Fibroblast of the aortic adventitia (primary cell): ENCODE results near the gene DUSP8. TPM values are rescaled to one million over a fixed set of nuclear protein-coding genes. Genes with fewer than 3 reads are reported as not detected.
A peak's percentile ranks its signal among the peaks of the same experiment; 100 is the strongest.

ENCODE experiments used
- DNase-seq: peaks from one replicate; pipeline ENCODE4 v3.0.0-alpha.2; 2010; ENCODE audit warnings: low read depth
- H3K4me3 ChIP-seq: 2 replicates; pipeline ENCODE4 v1.5.1; 2011; ENCODE audit warnings: low read depth, mild to moderate bottlenecking, control low read depth, low read length, moderate library complexity
- total RNA-seq: library from RNA; depleted of rRNA; stranded (reverse); fragments of >200 nt; gene quantifications from 2 replicates; pipeline ENCODE4 v1.2.3, GENCODE V29; 2012; ENCODE audit warnings: low replicate concordance
- TF ChIP-seq, protein P1 (sequence below): IDR thresholded peaks from 2 replicates; pipeline ENCODE4 v1.5.1; 2011; ENCODE audit warnings: mild to moderate bottlenecking, low read length, control low read depth, inconsistent platforms; ENCODE audit not compliant: insufficient read depth

Gene DUSP8
- total RNA-seq, 1 donor, result 0.36 TPM

DNA sequence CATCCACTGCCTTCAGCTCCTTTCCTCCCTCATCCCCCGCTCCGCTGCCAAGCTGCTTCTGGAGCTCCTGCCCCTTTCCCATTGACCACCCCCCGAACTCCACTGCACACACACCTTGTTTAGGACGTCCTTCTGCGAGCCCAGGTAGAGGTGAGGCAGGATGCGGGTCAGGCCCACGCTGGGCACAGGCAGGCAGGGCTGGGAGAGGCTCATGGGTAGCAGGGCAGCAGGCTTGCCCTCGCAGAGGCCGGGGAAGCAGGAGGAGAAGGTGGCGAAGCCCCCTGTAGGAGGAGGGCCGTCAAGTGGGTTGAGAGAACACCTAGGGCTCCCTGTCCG lies 13.3 kb downstream of the DUSP8 start:
- H3K4me3 ChIP-seq, result no peak overlapping the region
- TF ChIP-seq, protein P1, sequence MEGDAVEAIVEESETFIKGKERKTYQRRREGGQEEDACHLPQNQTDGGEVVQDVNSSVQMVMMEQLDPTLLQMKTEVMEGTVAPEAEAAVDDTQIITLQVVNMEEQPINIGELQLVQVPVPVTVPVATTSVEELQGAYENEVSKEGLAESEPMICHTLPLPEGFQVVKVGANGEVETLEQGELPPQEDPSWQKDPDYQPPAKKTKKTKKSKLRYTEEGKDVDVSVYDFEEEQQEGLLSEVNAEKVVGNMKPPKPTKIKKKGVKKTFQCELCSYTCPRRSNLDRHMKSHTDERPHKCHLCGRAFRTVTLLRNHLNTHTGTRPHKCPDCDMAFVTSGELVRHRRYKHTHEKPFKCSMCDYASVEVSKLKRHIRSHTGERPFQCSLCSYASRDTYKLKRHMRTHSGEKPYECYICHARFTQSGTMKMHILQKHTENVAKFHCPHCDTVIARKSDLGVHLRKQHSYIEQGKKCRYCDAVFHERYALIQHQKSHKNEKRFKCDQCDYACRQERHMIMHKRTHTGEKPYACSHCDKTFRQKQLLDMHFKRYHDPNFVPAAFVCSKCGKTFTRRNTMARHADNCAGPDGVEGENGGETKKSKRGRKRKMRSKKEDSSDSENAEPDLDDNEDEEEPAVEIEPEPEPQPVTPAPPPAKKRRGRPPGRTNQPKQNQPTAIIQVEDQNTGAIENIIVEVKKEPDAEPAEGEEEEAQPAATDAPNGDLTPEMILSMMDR, result no peak
- DNase-seq, result no peak

DNA sequence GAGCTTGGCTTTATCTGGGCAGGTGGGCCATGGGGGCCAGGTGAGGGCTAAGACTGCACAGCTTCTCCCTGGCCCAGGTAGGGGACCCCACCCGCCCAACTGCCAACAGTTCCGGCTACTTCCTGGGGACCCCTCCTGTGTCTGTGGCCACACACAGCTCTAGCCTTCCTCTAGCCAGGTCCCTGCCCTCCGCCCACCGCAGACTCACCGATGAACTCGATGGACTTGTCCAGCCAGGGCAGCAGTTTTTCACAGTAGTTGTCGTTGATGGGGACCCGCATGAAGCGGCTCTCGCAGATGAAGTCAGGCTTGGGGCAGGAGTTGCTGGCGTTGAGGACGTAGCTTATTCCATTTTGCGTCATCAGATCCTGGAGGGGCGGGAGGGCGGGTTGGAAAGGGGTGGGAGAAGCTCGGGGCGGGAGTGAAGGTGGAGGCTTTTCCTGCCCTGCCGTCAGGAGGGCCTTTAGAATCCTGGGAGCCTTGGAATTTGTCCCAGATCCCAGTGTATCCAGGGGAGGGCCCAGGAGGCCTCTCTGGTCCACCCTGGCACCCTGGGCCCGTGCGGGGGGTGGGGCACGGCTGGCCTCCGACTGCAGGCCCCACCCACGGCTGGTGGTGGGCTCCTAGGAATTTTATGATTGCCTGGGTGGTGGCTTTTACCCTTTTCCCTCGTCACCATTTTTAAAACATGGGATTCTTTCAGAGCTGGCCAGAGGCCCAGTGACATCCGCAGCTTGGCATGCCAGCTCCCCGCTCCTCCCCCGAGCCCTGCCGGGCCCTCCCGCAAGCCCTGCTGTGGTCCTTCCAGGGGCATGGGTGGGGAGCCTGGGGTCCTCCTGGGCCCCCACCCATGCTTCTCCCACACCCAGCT lies 13.9 kb downstream of the DUSP8 start:
- TF ChIP-seq, protein P1, result no peak
- DNase-seq, result peak; percentile 82

DNA sequence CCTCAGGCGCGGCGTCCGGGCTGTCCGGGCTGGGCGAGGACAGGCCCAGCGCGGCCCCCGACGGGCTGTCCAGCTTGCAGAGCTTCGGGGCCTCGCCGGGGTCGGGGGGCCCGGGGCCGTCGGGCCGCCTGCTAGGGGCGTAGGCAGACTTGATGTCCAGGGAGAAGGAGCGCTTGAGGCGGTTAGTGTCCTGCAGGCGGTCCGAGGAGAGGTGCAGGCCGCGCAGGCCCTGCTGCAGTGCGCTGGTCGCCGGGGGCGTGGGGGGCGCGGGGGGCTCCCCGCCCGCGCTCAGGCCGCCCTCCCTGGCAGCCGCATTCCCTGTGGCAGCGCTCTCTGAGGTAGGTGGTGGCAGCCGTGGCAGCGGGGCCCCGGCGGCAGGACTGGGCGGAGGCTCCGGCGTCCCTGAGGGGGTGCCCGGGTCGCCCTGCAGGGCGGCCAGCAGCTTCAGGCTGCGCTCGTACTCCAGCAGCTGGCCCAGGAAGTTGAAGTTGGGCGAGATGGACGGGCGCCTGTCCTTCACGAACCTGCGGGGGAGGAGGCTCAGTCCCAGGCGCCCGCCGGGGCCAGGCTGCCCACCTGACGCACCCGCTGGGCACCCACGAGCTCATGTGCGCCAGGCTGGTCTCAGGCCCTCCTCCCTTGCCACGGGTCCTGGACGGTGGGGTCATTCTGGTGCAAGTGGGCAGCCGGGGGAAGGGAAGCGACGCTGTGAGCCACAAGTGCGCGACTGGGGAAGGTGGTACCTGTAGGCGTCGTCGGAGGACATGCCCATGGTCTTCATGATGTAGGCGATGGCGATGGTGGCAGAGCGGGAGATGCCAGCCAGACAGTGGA lies 14.8 kb downstream of the DUSP8 start:
- DNase-seq, result no peak
- TF ChIP-seq, protein P1, result no peak
- no peak overlapping the region for H3K4me3 ChIP-seq

More for the DNA sequence above, 13.9 kb downstream of the DUSP8 start:
- H3K4me3 ChIP-seq, result no peak overlapping the region

DNA sequence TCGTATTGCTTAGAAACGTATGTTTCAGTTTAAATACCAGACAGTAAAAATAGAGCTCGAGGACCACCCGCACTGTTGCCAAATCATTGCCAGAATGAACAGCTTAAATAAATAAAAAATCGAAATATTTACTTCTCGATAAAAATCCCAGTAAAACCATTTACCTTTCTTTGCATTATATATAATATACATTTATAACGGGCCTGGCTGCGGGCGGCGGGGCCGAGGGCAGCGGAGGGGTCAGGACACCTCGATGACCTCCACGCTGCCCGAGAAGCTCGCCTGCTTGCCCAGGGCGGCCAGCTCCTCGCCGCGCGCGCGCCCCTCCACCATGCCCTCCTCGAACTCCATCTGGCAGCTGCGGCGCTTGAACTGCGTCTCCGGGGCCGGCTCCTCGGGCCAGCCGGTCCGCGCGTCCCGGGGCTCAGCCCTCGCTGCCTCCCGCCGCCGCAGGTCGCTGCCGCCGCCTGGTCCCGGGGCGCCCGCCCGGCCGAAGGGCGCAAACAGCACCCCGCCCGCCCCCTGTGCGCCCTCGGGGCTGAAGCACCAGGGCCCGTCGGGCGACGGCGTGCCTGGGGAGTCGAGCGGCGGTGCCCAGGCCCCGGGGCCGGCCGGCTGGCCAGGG lies 15.7 kb downstream of the DUSP8 start:
- no peak overlapping the region for H3K4me3 ChIP-seq
- DNase-seq, result no peak
- TF ChIP-seq, protein P1, result no peak

DNA sequence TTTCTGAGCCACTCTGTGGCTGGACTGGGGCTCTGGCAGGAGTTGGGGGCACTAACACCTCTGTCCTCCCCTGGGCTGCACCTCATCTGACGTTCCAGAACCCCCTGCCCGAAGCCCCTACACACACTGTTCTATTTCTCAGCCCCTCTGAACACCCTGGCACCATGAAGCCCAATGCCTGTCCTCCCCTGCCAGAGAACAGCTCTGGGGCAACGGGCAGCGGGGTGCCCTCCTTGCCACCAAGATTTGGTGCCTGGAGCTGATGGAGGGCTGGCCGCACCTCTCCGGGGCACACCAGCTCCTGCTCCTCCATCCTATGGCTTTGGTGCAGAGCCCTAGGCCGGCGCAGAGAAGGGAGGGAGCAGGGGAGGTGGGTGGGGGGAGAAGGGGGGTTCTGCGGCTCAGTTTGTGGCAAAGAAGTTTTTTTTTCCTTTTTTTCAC lies 16.3 kb downstream of the DUSP8 start:
- no peak overlapping the region for H3K4me3 ChIP-seq
- DNase-seq, result no peak
- TF ChIP-seq, protein P1, result no peak

DNA sequence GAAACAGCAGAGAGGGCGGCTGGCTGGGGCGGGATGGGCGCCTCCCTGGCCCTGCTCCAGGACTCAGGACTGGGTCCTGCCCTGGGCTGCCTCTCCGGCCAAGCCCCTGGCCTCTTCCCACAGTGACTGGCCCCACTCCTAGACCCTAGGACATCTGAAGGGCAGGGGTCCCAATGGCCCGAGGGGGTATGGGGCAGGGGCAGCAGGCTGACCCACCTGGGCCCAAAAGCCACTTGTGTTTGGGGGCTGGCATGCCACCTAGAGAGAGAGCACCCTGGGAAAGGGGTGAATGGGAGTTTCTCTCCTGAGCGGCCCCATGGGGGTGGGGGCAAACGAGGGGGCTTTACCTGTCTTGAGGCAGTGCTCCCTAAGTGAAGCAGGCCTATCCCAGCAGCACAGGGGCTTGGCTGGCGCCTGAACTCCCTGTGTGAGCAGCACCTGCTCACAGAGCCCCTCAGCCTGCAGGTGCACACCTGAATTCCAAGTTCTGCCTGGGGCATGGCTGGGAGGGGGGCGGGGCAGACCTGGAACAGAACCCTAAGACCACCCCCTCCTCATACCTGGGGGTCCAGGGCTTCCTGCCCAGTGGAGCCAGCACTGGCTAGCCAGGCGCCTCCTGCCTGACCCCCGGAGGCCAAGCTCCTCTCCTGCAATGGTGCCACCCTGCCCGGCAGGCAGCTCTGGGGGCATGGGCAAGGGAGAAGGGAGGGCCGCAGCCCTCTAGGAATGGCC lies 16.9 kb downstream of the DUSP8 start:
- no peak for DNase-seq

More for the DNA sequence above, 16.9 kb downstream of the DUSP8 start:
- H3K4me3 ChIP-seq, result no peak overlapping the region
- TF ChIP-seq, protein P1, result no peak
